Activated T-cell treated with anti-CD3 and anti-CD28 coated beads, Interleukin-2, amount 50 U/mL, for 72 hours (primary cell): Measurements from ENCODE around the gene IQCE. TPM values are rescaled to one million over a fixed set of nuclear protein-coding genes. Genes with fewer than 3 reads are reported as not detected.

Experiments used
- ATAC-seq, 2 donors: fragments of 150-1000 bp; cut with Tn5 transposase; replicated peaks in 1 of 2; 2 replicates each; pipeline ENCODE4 v1.10.0; 2021; ENCODE audit warnings: moderate library complexity in 2 of 2, mild to moderate bottlenecking in 1 of 2
- DNase-seq, 2 donors: peaks; one replicate each; pipeline ENCODE4 v3.0.0; 2021 to 2022; ENCODE audit warnings: mixed read lengths in 1 of 2
- H3K27ac Mint-ChIP-seq: one replicate; pipeline ENCODE4 v1.8.0; 2022; ENCODE audit warnings: mild to moderate bottlenecking, moderate library complexity, mixed read lengths
- H3K27me3 Mint-ChIP-seq: one replicate; pipeline ENCODE4 v1.8.0; 2022; ENCODE audit warnings: low read depth, mixed read lengths
- H3K36me3 Mint-ChIP-seq, 2 donors: one replicate each; pipeline ENCODE4 v1.8.0; 2022; ENCODE audit warnings: mixed read lengths in 2 of 2, mild to moderate bottlenecking in 1 of 2; ENCODE audit not compliant: insufficient read depth in 2 of 2
- H3K4me1 Mint-ChIP-seq: one replicate; pipeline ENCODE4 v1.8.0; 2022; ENCODE audit warnings: low read depth, mixed read lengths
- H3K4me3 Mint-ChIP-seq, 2 donors: one replicate each; pipeline ENCODE4 v1.8.0; 2022; ENCODE audit warnings: mild to moderate bottlenecking in 2 of 2, mixed read lengths in 2 of 2, moderate library complexity in 2 of 2
- H3K9me3 Mint-ChIP-seq, 2 donors: one replicate each; pipeline ENCODE4 v1.8.0; 2022; ENCODE audit warnings: mixed read lengths in 2 of 2
- total RNA-seq, 2 donors: library from RNA; stranded (reverse); gene quantifications; one replicate each; pipeline ENCODE4 v1.2.3, GENCODE V29; 2022

IQCE gene
- 10 to 100 TPM; 11.8 to 12.2 TPM for total RNA-seq

DNA sequence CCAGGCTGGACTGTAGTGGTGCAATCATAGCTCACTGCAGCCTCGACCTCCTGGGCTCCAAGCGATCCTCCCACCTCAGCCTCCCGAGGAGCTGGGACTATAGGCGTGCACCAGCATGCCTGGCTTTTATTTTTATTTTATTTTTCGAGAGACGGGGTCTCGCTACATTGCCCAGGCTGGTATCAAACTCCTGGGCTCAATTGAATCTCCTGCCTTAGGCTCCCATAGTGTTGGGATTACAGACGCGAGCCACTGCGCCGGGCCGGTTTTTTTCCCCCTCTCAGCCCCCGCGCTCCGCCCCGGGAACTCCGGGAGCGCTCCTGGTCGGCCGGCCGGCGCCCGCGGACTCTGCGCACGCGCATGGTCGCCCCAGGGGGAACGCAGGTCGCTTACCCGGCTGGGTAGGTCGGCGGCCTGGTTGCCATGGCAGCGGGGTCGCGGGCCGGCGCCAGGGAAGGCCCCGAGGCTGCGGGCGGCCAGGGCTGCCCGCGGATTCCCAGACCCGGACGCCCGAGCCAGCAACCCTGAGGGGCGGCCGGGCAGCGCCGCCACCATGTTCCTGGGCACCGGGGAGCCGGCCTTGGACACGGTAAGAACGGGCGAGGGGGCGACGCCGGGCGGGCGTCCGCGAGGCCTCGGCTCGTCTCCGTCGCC is at the start of gene IQCE:
TSS of gene IQCE (plus strand) at position 351 of the 654 bp plus-strand sequence. CDS start at position 554, 203 bp downstream.
- DNase-seq (peak; percentile 95 to 98), ATAC-seq (peak; percentile 68 to 70)
- H3K9me3 Mint-ChIP-seq = no peaks in the 10 kb centered on the region
- H3K4me3 Mint-ChIP-seq = peak within 1 kb of the TSS; percentile 81 to 86
- no peaks in the 10 kb centered on the region for H3K27me3 Mint-ChIP-seq
- no peaks in the 10 kb centered on the region for H3K36me3 Mint-ChIP-seq
- H3K27ac Mint-ChIP-seq = peak within 1 kb of the TSS; percentile 70
- H3K4me1 Mint-ChIP-seq = peaks cover 27% of the 10 kb centered on the region

- no peak for ATAC-seq
- DNase-seq = no peak
- no peaks in the 10 kb centered on the region for H3K36me3 Mint-ChIP-seq
- H3K27me3 Mint-ChIP-seq = no peaks in the 10 kb centered on the region
- peaks cover 57% of the 10 kb centered on the region for H3K4me1 Mint-ChIP-seq
- no peaks in the 10 kb centered on the region for H3K9me3 Mint-ChIP-seq
- peak overlapping the region; percentile 81 for H3K4me3 Mint-ChIP-seq
- H3K27ac Mint-ChIP-seq = no peak overlapping the region
Measured at GRCh38 chr7:2509298-2509906, 49.4 kb upstream of the IQCE start.

DNA sequence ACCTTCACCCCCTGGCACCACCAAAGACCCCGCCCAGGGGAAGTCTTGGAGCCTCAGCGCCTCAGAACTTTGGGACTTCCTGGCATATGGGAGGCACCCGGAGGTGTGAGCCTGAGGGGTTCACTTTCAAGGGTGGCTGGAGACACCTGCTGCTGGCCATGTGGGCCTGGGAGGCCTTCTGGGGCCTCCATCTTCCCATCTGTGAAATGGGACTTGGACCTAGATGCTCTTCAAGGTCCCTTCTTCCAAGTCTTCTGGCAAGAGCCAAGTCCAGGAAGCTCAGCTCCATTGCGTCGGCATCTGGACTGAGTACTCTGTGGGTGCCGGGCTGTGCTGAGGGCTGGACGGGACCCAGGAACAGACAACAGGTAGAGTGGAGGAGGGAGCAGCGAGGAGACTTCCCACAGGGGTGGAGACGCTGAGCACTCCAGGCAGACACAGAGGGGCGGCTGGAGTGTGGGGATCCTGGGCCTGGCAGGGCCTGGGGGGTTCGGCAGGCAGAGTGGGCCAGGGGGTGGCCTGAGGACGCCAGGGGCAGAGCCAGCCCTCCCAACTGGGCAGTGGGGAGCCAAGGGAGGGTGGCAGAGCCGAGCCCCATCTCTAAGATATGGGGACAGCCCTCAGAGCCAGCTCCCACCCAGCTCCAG is 48.5 kb upstream of the IQCE start:
- H3K4me3 Mint-ChIP-seq = peak overlapping the region; percentile 39 to 81

DNA sequence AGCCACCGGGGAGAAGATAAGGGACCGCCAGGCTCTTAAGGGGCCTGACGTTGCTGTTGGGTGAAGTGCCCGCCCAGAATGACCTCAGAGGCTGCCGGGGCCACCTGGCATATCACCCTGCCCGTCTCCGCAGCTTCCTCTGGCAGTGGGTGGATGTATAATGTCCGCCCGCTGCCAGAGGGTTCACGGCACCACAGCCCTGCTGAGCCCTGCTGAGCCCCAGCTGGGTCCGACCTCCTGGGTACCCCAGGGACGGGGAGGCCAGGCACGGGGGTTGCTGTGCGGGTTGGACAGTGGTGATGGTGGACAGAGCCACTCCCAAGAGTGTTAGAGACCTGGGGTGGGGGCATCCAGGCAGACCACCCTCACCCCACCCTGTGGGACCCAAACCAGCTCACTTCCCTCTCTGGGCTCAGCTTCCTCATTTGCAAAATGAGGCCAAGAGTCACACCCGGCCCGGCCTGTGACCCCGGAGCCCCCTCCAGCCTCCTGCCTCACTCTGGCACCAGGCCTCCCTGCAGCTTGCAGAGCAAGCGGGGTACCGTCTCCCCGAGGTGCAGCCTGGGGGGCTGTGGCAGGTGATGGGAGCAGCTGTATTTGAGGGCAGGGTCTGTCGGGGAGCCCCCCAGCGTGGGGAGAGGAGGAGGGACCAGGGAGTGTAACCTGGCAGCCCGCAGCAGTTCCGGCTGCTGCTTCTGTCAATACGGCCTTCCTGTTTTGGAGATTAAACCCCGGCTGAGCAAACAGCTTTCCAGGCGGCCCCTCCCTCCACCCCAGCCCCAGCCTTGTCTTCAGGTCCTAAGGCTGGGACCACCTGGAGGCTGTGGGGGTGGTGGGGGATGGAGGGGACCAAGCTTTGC is 47.6 kb upstream of the IQCE start:
- H3K4me3 Mint-ChIP-seq = peak overlapping the region; percentile 65 to 81
- H3K9me3 Mint-ChIP-seq = no peaks in the 10 kb centered on the region
- DNase-seq = peak; percentile 74 to 76
- peak overlapping the region; percentile 61 for H3K27ac Mint-ChIP-seq
- H3K36me3 Mint-ChIP-seq = no peaks in the 10 kb centered on the region
- no peaks in the 10 kb centered on the region for H3K27me3 Mint-ChIP-seq
- peaks cover 57% of the 10 kb centered on the region for H3K4me1 Mint-ChIP-seq
- ATAC-seq = peak; percentile 70 to 72

More for the DNA sequence above, 48.5 kb upstream of the IQCE start:
- Mint-ChIP-seq H3K36me3 (no peaks in the 10 kb centered on the region), H3K27me3 (no peaks in the 10 kb centered on the region), H3K4me1 (peaks cover 57% of the 10 kb centered on the region), H3K9me3 (no peaks in the 10 kb centered on the region), H3K27ac (no peak overlapping the region)
- ATAC-seq (no peak), DNase-seq (no peak)

GRCh38 chr7:2511769-2512168 is 47.0 kb upstream of the IQCE start:
- peak overlapping the region; percentile 82 for H3K27ac Mint-ChIP-seq
- DNase-seq (no peak), ATAC-seq (no peak)
- H3K27me3 Mint-ChIP-seq = no peaks in the 10 kb centered on the region
- H3K4me3 Mint-ChIP-seq = peak overlapping the region; percentile 66 to 81
- no peaks in the 10 kb centered on the region for H3K9me3 Mint-ChIP-seq
- H3K36me3 Mint-ChIP-seq = no peaks in the 10 kb centered on the region
- peaks cover 57% of the 10 kb centered on the region for H3K4me1 Mint-ChIP-seq

GRCh38 chr7:2512179-2512661 is 46.6 kb upstream of the IQCE start:
- H3K4me1 Mint-ChIP-seq = peaks cover 59% of the 10 kb centered on the region
- ATAC-seq (no peak), DNase-seq (peak in 1 of 2 donors; percentile 48)
- peak overlapping the region; percentile 66 to 81 for H3K4me3 Mint-ChIP-seq
- no peaks in the 10 kb centered on the region for H3K36me3 Mint-ChIP-seq
- no peaks in the 10 kb centered on the region for H3K27me3 Mint-ChIP-seq
- peak overlapping the region; percentile 82 for H3K27ac Mint-ChIP-seq
- H3K9me3 Mint-ChIP-seq = no peaks in the 10 kb centered on the region

- Mint-ChIP-seq H3K27ac (no peak overlapping the region), H3K4me1 (peaks cover 64% of the 10 kb centered on the region), H3K4me3 (peak overlapping the region; percentile 37 to 81), H3K9me3 (no peaks in the 10 kb centered on the region), H3K36me3 (no peaks in the 10 kb centered on the region), H3K27me3 (no peaks in the 10 kb centered on the region)
- ATAC-seq (no peak), DNase-seq (no peak)
Measured at GRCh38 chr7:2512713-2513112, 46.1 kb upstream of the IQCE start.

- H3K27me3 Mint-ChIP-seq = no peaks in the 10 kb centered on the region
- no peak overlapping the region for H3K4me3 Mint-ChIP-seq
- no peaks in the 10 kb centered on the region for H3K9me3 Mint-ChIP-seq
- H3K27ac Mint-ChIP-seq = no peak overlapping the region
- no peaks in the 10 kb centered on the region for H3K36me3 Mint-ChIP-seq
- DNase-seq (no peak), ATAC-seq (no peak)
- peaks cover 62% of the 10 kb centered on the region for H3K4me1 Mint-ChIP-seq
Measured at GRCh38 chr7:2513702-2514101, 45.1 kb upstream of the IQCE start.

DNA sequence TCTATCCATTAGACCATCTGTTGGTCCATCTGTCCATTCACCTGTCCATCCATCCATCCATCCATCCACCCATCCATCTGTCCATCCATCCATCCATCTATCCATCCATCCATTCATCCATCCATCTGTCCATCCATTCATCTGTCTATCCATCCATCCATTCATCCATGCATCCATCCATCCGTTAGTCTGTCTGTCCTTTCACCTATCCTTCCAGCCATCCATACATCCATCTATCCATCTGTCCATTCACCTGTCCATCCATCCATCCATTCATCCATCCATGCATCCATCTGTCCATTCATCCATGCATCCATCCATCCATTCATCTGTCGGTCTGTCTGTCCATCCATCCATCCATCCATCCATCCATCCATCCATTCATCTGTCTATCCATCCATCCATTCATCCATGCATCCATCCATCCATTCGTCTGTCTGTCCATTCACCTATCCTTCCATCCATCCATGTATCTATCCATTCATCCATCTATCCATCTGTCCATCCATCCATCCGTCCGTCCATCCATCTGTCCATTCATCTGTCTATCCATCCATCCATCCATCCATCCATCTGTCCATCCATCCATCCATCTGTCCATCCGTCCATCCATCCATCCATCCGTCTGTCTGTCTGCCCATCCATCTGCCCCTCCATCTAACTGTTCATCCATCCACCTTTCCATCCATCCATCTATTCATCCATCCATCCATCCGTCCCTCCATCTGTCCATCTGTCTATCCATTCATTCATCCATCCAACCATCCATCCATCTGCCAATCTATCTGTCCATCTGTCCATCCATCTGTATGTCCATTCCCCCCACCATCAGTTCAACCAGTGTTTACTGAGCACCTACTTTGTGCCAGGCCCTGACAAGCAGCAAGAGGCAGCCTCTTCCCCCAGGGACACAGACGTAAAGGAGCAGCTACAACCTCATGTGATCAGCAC is 44.0 kb upstream of the IQCE start:
- H3K9me3 Mint-ChIP-seq = no peaks in the 10 kb centered on the region
- no peak overlapping the region for H3K4me3 Mint-ChIP-seq
- H3K27me3 Mint-ChIP-seq = no peaks in the 10 kb centered on the region
- no peak overlapping the region for H3K27ac Mint-ChIP-seq
- H3K4me1 Mint-ChIP-seq = peaks cover 52% of the 10 kb centered on the region
- no peaks in the 10 kb centered on the region for H3K36me3 Mint-ChIP-seq
- DNase-seq = no peak
- no peak for ATAC-seq

DNA sequence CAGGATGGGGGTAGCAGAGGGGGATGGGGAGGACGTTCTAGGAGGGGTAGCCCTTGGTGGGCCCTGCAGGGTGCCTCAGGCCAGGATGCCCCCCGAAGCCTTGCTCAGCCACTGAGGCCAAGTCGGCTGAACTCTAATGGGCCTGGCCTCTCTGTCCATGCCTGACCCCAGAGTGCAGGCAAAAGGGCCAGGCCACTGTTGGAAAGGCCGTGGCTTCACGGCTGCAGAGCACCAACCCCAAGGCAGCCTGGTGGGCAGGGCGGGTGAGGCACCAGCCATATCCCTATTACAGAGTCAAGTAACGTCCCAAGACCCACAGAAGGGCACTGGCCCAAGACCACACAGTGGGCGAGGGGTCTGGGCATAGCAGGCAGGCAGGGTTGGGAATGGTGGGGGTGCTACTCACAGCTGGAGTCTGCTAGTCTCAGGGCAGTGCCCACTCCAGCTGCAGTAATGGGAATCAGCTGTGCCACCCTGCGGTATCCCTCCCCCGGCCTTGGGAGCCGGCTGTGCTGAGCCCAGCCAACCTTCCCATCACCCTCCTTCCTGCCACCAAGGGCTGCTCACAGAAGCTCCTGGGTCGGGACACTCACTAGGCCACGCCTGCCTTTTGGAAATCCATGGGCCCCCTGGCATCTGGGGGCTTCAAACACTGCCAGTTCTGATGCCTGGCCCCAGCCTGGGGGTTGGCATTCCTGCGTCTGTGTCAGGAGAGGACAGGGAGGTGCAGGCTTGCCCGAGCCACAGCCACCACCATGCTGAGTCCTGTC is 43.2 kb upstream of the IQCE start:
- Mint-ChIP-seq H3K4me1 (peaks cover 43% of the 10 kb centered on the region), H3K9me3 (no peaks in the 10 kb centered on the region), H3K36me3 (no peaks in the 10 kb centered on the region), H3K27me3 (no peaks in the 10 kb centered on the region), H3K4me3 (no peak overlapping the region), H3K27ac (no peak overlapping the region)
- no peak for DNase-seq
- no peak for ATAC-seq

DNA sequence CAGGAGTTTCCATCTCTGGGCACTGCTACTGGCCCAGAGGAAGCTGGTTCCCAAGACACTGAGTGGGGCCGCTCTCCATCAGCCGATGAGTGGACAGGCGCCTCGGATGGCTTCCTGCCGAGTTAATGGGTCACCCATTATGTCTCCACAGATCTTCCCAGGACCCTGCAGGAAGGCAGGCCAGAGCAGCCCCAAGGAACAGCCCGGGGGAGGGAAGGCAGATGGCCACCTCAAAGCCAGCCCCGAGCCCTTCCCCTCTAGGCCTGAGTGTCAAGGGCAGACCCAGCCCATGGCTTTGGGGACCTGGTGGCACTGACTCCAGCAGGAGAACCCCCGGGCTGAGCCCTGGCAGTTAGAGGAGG is 42.6 kb upstream of the IQCE start:
- H3K9me3 Mint-ChIP-seq = no peaks in the 10 kb centered on the region
- no peaks in the 10 kb centered on the region for H3K36me3 Mint-ChIP-seq
- DNase-seq (no peak), ATAC-seq (no peak)
- H3K4me3 Mint-ChIP-seq = no peak overlapping the region
- no peak overlapping the region for H3K27ac Mint-ChIP-seq
- no peaks in the 10 kb centered on the region for H3K27me3 Mint-ChIP-seq
- peaks cover 39% of the 10 kb centered on the region for H3K4me1 Mint-ChIP-seq
